HG02970 (cell line): Measurements from ENCODE around the gene KRTAP19-4.
"Not testable (repeated sequence)": the region's sequence is repeated elsewhere in the genome, so short reads cannot be mapped to it uniquely, and the experiment has no call there.

Experiments
- ATAC-seq: cut with Tn5 transposase; IDR thresholded peaks from one replicate; pipeline ENCODE4 v1.9.1; 2021; ENCODE audit warnings: mild to moderate bottlenecking, moderate library complexity, moderate number of reproducible peaks; ENCODE audit not compliant: unreplicated experiment, low FRiP score

The KRTAP19-4 gene

GRCh38 chr21:30497065-30497464 lies at the start of gene KRTAP19-4:
TSS of gene KRTAP19-4 (minus strand) at chr21:30497165. CDS start at chr21:30497110, 55 bp downstream.
- ATAC-seq, result no peak

DNA sequence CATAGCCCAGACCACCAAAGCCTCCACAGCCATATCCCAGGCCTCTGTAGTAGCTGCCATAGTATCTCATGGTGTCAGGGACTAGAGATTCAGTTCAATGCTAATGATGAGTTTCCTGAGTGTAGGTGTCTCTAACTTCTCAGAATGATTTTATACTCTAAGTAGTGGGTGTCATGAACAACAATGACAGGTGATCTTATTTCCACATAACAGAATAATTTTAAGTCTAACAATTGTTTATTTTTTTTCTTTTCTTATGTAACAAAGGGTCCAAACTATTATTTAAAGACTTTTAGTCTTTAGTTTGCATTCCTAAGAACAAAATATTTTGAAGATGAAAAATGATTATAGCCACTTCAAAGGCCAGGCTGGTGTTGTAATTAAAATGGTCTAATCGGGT lies 44.8 kb upstream of the KRTAP19-4 start, which contains the start of gene KRTAP19-6:
TSS of gene KRTAP19-6 (minus strand) at position 101 of the 400 bp plus-strand sequence. CDS start at position 70, 31 bp downstream.
- ATAC-seq, result no peak

DNA sequence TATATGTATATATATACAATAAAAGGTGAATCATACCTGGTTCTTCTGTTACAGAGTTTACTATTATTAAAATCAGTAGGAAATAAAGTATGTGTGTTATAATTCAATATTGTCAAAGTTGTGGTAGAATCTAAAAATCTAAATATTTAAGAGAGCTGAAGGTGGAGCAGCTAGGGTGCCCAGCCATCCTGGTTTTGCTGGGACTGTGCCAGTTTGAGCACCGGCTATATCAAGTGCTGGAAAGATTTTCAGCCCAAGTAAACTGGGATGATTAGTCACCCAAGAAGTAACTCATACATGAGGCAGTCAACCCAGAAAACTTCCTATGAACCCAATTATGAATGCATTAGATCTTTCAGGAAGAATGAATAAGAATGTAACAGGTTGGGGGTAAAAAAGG lies 21.9 kb upstream of the KRTAP19-4 start:
- ATAC-seq, result no peak

DNA sequence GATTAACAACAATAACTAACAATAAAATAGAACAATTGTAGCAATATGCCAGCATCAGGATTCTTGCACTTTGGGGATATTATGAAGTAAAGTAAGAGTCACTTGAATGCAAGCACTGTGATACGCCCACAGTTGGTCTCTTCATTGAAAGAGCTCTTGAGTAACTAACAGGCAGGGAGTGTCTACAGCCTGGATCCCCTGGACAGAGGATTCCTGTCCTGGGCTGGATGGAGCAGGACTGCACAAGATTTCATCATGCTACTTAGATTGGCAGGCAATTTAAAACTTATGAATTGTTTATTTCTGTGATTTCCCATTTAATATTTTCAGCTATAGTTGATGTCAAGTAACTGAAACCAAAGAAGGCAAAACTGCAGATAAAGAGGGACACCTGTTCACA lies 18.7 kb upstream of the KRTAP19-4 start:
- ATAC-seq, result no peak

DNA sequence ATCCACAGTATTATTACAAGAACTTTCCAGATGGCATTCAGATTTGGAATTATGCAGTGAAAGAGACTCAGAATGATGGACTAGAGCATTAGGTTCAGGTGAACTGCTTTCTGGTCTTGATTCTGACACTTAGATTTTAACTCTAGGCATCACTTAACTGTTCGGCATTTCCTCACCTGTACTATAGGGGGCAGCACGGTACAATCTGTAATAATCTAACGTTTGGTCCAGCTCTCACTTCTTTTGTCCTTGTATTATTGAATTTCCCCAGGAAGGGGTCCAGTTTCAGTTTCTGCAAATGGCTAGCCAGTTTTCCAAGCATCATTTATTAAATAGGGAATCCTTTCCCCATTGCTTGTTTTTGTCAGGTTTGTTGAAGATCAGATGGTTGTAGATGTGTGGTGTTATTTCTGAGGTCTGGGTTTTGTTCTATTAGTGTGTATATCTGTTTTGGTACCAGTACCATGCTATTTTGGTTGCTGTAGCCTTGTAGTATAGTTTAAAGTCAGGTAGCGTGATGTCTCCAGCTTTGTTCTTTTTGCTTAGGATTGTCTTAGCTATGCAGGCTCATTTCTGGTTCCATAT lies 8.7 kb upstream of the KRTAP19-4 start:
- not testable (repeated sequence) for ATAC-seq

DNA sequence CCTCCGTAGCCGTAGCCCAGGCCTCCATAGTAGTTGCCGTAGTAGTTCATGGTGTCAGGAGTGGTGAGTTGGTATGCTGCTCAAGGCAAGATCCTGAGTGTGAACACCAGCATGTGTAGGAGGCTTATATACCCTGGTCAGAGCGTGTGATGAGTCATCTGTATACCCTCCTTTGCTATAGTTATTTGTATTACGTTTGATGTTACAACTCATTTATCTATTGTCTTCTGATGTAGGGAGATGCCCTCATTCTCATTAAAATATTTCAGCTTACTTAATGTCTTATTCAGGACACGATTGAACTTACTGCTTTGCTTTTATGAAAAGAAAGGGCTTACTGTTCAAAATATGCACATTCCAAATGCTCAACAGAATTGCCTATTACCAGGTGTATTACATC lies 5.1 kb upstream of the KRTAP19-4 start, which contains the start of gene KRTAP19-5:
TSS of gene KRTAP19-5 (minus strand) at position 101 of the 400 bp plus-strand sequence. CDS start at position 50, 51 bp downstream.
- ATAC-seq, result no peak

DNA sequence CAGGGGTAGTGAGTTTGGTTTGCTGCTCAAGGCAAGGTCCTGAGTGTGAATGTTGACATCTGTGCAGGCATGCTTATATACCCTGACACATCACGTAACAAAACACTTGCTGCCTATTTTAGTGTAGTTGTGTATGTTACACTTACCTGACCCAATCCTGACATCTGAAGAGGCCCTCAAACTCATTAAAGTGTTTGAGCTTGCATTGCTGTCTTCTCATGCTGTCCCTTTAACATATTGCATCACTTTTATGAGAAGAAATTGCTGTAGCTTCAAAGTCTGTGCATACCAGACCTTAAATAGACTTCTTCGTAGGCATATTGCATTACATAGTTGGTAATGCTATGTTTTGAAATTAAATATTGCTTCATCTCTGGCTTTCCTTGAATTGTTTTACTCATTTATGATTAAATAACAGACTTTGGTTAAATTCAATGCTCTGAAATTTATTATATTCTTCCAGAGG lies 5.0 kb downstream of the KRTAP19-4 start, which contains the start of gene KRTAP19-3:
TSS of gene KRTAP19-3 (minus strand) at position 51 of the 466 bp plus-strand sequence. CDS start 56 bp downstream, outside the sequence.
- ATAC-seq, result no peak

- ATAC-seq, result no peak
Observed at GRCh38 chr21:30487336-30487735, 9.6 kb downstream of the KRTAP19-4 start, which contains the start of gene KRTAP19-2. TSS of gene KRTAP19-2 (minus strand) at chr21:30487436. CDS start at chr21:30487348, 88 bp downstream.

DNA sequence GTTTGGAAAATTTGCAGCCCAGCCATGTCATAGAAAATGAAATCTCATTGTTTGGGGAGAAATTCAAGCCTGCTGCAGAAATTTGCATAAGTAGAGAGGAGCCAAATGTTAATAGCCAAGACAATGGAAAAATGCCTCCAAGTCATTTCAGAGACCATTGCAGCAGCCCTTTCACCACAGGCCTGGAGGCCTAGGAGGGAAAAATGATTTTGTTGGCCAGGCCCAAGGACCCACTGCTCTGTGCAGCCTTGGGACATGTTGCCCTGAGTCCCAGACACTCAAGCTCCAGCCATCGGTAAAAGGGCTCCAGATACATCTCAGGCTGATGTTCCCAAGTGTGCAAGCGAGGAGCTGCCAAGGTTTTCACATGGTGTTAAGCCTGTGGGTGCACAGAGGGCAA lies 10.8 kb downstream of the KRTAP19-4 start:
- ATAC-seq, result no peak

- ATAC-seq, result no peak
Observed at GRCh38 chr21:30482130-30482529, 14.8 kb downstream of the KRTAP19-4 start.

GRCh38 chr21:30480145-30480544 lies 16.8 kb downstream of the KRTAP19-4 start, which contains the start of gene KRTAP19-1:
TSS of gene KRTAP19-1 (minus strand) at chr21:30480367. CDS start at chr21:30480317, 50 bp downstream.
- ATAC-seq, result no peak

DNA sequence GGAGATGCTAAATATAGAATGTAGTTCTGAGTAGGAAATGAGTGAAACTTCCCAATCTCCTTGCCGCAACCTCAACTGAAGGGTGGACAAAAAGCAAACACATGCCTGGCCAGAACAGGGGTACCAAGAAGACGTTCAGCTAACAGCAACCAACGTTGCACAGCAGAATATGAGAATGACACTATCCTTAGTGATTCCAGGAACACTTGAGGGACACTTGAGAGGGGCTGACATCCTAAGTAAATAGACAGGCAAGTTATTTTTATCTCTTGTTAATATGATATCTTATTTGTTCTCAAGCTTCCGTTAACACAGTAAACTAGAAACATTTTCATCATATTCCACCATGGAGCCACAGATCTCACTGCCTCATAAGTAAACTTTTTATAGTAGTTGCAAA lies 17.7 kb downstream of the KRTAP19-4 start:
- no peak for ATAC-seq

- no peak for ATAC-seq
Observed at GRCh38 chr21:30478004-30478403, 19.0 kb downstream of the KRTAP19-4 start.

GRCh38 chr21:30468900-30469714 lies 27.9 kb downstream of the KRTAP19-4 start:
- ATAC-seq, result no peak

DNA sequence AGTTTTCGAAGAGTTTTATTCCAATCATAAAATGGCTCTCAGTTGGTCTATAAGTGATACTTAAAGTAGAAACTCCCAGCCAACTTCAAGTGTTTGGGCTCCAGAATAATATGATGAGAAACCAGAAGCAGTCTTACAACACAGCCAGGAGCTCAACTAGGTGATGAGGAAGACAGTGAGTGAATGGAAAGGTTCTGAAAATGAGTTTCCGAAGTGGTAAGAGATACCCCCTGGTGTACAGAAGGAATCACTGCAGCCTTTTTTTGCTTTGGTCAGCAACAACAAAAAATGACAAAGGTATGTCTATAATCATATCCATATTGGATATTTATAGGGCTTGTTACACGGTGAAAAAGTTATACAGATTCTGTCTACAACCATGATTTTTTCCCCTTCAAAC lies 33.3 kb downstream of the KRTAP19-4 start:
- no peak for ATAC-seq

GRCh38 chr21:30448514-30448913 lies 48.5 kb downstream of the KRTAP19-4 start:
- no peak for ATAC-seq

DNA sequence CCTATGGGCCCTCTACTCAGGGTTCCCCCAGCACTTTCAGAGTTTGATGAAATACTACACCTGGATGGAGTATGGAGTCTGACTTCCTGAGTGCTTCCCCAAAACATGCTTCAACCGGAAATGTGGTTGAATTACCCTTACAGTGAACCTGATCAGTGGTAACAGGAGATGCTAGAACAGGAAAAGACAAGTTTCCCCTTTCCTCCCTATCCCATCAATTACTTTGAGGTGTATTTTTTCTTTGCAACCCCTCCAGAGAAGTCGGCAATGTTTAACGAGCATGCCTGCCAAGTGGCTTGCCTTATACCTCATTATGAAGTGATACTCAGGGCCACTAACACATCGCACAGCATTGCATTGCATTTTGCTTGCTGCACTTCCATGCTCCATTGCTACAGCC lies 49.9 kb downstream of the KRTAP19-4 start:
- no peak for ATAC-seq
